ENCODE data around the gene TMUB1. TPM values are rescaled to one million over a fixed set of nuclear protein-coding genes. Genes with fewer than 3 reads are reported as not detected.
"Not testable (repeated sequence)": the region's sequence is repeated elsewhere in the genome, so short reads cannot be mapped to it uniquely, and the experiment has no call there.

The TMUB1 gene
- total RNA-seq, 1 donor from 2014 or later, result 30.1 TPM

GRCh38 chr7:151043959-151044358 lies 39.3 kb downstream of the TMUB1 start:
- H3K27me3 ChIP-seq (ENCODE audit: low read depth), result no peaks in the 10 kb centered on the region
- H3K4me1 ChIP-seq, result peaks cover 14% of the 10 kb centered on the region
- peaks cover 23% of the 10 kb centered on the region for H3K36me3 ChIP-seq
- no peak for DNase-seq
- TF ChIP-seq CTCF (IDR thresholded peaks at IDR 0.05; ENCODE audit: borderline replicate concordance), result no peak
- no peaks in the 10 kb centered on the region for H3K9me3 ChIP-seq (replicated peaks)
- intact Hi-C loops (cut with micrococcal nuclease), result no loop called here
- H3K27ac ChIP-seq (replicated peaks), result no peak overlapping the region
- H3K4me3 ChIP-seq, result no peak overlapping the region

GRCh38 chr7:151043449-151043848 lies 39.8 kb downstream of the TMUB1 start:
- H3K27me3 ChIP-seq (ENCODE audit: low read depth); DNase-seq; H3K4me3 ChIP-seq; H3K9me3 ChIP-seq (replicated peaks); intact Hi-C loops (cut with micrococcal nuclease); H3K27ac ChIP-seq (replicated peaks): not testable (repeated sequence)
- Histone ChIP-seq H3K4me1 (peaks cover 19% of the 10 kb centered on the region), H3K36me3 (peaks cover 23% of the 10 kb centered on the region)

GRCh38 chr7:151040616-151041375 lies 42.5 kb downstream of the TMUB1 start:
- peaks cover 40% of the 10 kb centered on the region for H3K36me3 ChIP-seq
- H3K4me3 ChIP-seq, result no peak overlapping the region
- H3K9me3 ChIP-seq (replicated peaks), result no peaks in the 10 kb centered on the region
- intact Hi-C loops (cut with micrococcal nuclease), result no loop called here
- no peak for DNase-seq
- H3K4me1 ChIP-seq, result peaks cover 22% of the 10 kb centered on the region
- TF ChIP-seq CTCF (IDR thresholded peaks at IDR 0.05; ENCODE audit: borderline replicate concordance), result no peak
- no peaks in the 10 kb centered on the region for H3K27me3 ChIP-seq (ENCODE audit: low read depth)
- H3K27ac ChIP-seq (replicated peaks), result no peak overlapping the region

GRCh38 chr7:151039850-151040548 lies 43.3 kb downstream of the TMUB1 start:
- H3K4me1 ChIP-seq, result peaks cover 27% of the 10 kb centered on the region
- no peak for DNase-seq
- H3K9me3 ChIP-seq (replicated peaks), result no peaks in the 10 kb centered on the region
- TF ChIP-seq CTCF (IDR thresholded peaks at IDR 0.05; ENCODE audit: borderline replicate concordance), result no peak
- H3K27me3 ChIP-seq (ENCODE audit: low read depth), result no peaks in the 10 kb centered on the region
- peaks cover 44% of the 10 kb centered on the region for H3K36me3 ChIP-seq
- H3K4me3 ChIP-seq, result no peak overlapping the region
- peak overlapping the region; percentile 60 for H3K27ac ChIP-seq (replicated peaks)
- intact Hi-C loops (cut with micrococcal nuclease), result loop anchor here (10.0 kb wide), 1 partner anchor 65 kb away; no protein-coding TSS in a partner anchor

GRCh38 chr7:151038951-151039849 lies 44.1 kb downstream of the TMUB1 start:
- Histone ChIP-seq H3K27me3 (ENCODE audit: low read depth) (no peaks in the 10 kb centered on the region), H3K36me3 (peaks cover 45% of the 10 kb centered on the region), H3K9me3 (replicated peaks) (no peaks in the 10 kb centered on the region), H3K27ac (replicated peaks) (peak overlapping the region; percentile 60), H3K4me3 (no peak overlapping the region), H3K4me1 (peaks cover 35% of the 10 kb centered on the region)
- DNase-seq, result peak; percentile 59
- no peak for TF ChIP-seq CTCF (IDR thresholded peaks at IDR 0.05; ENCODE audit: borderline replicate concordance)
- intact Hi-C loops (cut with micrococcal nuclease), result loop anchor here (10.0 kb wide), 1 partner anchor 66 kb away; no protein-coding TSS in a partner anchor

Measured in left ventricle myocardium inferior (tissue), 1 donor.